Activated CD4-positive, alpha-beta T cell treated with anti-CD3 and anti-CD28 coated beads, Interleukin-2, Interleukin-4, amounts not matched to agents 100 ng/mL and 50 ng/mL, durations not matched to agents 16 hours and 8 hours (primary cell): ENCODE measurements around the gene EXD3.
A peak's percentile ranks its signal among the peaks of the same experiment; 100 is the strongest.
"Not testable (repeated sequence)": the region's sequence is repeated elsewhere in the genome, so short reads cannot be mapped to it uniquely, and the experiment has no call there.

Experiments
- DNase-seq: peaks from one replicate; pipeline ENCODE4 v3.0.0-alpha.2; 2020; ENCODE audit warnings: low spot score

Gene EXD3

GRCh38 chr9:137459152-137459600 lies 36.2 kb upstream of the EXD3 start, which contains the start of gene NSMF:
Gene NSMF, minus strand, starts transcription at chr9:137459334. Its CDS starts 232 bp downstream, at chr9:137459102.
- DNase-seq = peak; percentile 94

- DNase-seq = no peak
These were observed 35.5 kb upstream of the EXD3 start for GRCh38 chr9:137458194-137459151.

- DNase-seq = no peak
These were observed 34.6 kb upstream of the EXD3 start for GRCh38 chr9:137457406-137458193.

GRCh38 chr9:137456864-137457405 lies 34.0 kb upstream of the EXD3 start:
- no peak for DNase-seq

- no peak for DNase-seq
These were observed 33.3 kb upstream of the EXD3 start for GRCh38 chr9:137456061-137456863.

GRCh38 chr9:137455359-137455991 lies 32.5 kb upstream of the EXD3 start:
- DNase-seq = no peak

- no peak for DNase-seq
These were observed 31.8 kb upstream of the EXD3 start for GRCh38 chr9:137454597-137455358.

GRCh38 chr9:137454145-137454596 lies 31.2 kb upstream of the EXD3 start:
- peak; percentile 29 for DNase-seq

GRCh38 chr9:137453643-137454081 lies 30.7 kb upstream of the EXD3 start:
- peak; percentile 70 for DNase-seq

GRCh38 chr9:137452761-137453642 lies 30.0 kb upstream of the EXD3 start:
- DNase-seq = no peak

GRCh38 chr9:137452006-137452760 lies 29.2 kb upstream of the EXD3 start:
- DNase-seq = no peak

- not testable (repeated sequence) for DNase-seq
These were observed 28.5 kb upstream of the EXD3 start for GRCh38 chr9:137451264-137452005.

GRCh38 chr9:137450539-137451222 lies 27.7 kb upstream of the EXD3 start:
- DNase-seq = not testable (repeated sequence)

- DNase-seq = no peak
These were observed 27.1 kb upstream of the EXD3 start for GRCh38 chr9:137449931-137450538.

- no peak for DNase-seq
These were observed 26.3 kb upstream of the EXD3 start for GRCh38 chr9:137449081-137449844.

- no peak for DNase-seq
These were observed 25.6 kb upstream of the EXD3 start for GRCh38 chr9:137448602-137448962.
